ENCODE data around the gene CMC1.
"Not testable (repeated sequence)": the region's sequence is repeated elsewhere in the genome, so short reads cannot be mapped to it uniquely, and the experiment has no call there.

Gene CMC1

GRCh38 chr3:28247286-28247685 lies 5.9 kb downstream of the CMC1 start:
- FAIRE-seq = no peak

DNA sequence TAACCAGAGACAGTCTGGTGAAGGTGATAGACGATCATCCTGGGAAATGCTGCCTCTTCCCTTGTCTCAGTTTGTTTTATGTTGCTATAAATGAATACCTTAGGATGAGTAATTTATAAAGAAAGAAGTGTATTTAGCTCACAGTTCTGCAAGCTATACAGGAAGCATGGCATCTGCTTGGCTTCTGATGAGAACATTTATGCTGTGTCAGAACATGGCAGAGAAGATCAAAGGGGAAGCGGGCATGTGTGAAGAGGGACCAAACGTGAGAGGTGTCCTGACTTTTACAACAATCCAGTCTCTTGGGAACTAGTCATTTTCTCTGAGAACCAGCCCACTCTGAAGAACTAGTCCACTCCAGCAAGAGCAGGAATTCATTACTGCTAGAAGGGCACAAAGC lies 9.6 kb downstream of the CMC1 start:
- no peak for FAIRE-seq

DNA sequence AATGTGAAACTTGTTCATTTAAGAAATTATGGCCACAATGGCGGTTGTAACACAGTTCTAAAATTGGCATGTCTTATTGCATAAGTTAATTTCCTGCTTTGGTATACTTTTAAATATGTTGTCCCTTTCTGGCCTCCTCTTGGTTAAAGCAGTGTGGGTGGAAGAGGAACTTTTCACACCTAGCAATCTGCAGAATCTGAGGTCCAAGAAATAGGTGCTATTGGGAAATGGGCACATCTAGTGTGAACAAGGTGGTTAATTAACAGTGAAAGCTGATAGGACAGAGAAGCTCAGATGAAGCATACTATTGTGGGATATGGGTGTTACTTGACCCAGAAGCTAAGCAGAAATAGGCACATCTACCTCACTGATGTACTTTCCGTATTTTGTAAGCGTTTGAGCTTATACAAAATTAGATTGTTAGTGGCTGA lies 10.6 kb downstream of the CMC1 start:
- FAIRE-seq = no peak

DNA sequence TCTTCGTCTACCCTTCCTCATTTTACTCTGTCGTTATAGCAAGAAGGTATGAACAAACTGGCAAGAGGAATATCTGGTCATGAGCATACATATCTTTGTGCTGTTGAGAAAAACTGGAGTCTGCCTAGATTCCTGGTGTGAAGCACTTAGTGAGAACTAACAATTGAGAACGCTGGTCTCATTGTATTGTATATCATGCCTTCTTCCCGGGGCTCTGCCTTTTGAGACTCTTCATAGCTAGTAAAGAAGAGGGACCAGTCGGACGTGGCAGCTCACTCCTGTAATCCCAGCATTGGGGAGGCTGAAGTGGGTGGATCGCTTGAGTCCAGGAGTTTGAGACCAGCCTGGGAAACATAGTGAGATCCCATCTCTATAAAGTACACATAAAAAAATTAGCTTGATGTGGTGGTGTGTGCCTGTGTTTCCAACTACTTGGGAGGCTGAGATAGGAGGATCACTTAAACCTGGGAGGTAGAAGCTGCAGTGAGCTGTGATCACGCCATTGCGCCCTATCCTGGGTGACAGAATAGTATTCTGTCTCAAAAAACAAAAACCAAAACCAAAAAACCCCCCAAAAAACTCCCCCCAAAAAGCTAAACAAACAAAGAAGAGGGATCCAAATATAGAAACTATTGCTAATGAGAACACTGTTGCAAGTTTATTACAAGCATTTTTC lies 11.8 kb downstream of the CMC1 start:
- no peak for FAIRE-seq

GRCh38 chr3:28262001-28262400 lies 20.6 kb downstream of the CMC1 start:
- FAIRE-seq = no peak

DNA sequence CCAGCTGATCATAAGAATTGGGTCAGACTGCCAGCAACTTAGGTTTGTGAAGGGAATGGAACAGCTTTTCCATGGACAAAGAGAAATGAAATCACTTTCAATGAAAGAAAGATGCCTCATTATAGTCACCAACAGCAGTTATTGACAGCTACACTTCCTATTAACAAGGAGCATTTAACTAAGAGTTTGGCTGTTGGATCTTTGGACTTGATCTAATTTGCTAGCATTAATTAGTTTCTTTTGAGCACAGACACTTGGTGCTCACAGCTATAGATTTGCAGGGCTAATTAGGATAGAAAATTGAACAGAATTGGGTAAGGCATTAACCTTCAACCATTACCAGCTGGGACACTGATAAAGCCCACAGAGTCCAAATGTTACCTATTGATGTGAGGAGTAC lies 24.2 kb downstream of the CMC1 start:
- FAIRE-seq = no peak

DNA sequence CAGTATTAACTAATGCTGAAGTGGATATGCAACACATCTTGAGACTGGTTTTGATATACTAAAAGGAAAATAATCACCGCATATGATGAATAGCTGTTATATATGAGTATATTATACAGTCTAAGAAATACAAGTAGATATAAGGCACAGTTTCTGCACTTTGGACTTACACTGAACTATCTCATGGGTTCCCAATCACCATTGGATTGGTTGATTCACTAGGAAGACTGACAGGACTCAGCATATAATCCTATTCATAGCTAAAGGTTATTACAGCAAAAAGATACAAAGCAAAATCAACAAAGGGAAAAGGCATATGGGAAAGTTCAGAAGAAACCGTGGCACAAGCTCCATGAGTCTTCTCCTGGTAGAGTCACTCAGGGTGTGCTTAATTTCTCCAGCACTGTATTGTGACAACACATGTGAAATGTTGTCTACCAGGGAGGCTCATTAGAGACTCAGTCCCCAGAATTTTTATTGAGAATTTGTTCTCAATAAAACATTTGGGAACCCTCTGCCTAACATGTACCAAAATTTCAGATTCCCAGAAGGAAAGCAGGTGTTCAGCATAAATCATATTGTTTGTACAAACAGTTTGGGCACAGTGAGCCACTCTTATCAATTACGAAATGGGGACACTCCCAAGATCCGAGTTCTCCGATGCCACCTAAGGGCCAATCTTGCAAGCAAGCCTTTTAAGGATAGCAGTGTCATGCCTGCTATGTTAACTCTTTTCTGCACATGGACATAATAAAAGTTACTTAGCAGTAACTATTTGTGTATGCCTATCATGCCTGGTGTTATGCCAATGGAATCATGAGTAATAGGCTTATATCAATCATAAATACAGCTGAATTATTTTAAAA lies 26.8 kb downstream of the CMC1 start:
- FAIRE-seq = no peak

- FAIRE-seq = no peak
Observed at GRCh38 chr3:28268989-28269388, 27.6 kb downstream of the CMC1 start.

GRCh38 chr3:28269884-28270283 lies 28.5 kb downstream of the CMC1 start:
- FAIRE-seq = not testable (repeated sequence)

GRCh38 chr3:28273837-28274236 lies 32.4 kb downstream of the CMC1 start:
- FAIRE-seq = no peak

DNA sequence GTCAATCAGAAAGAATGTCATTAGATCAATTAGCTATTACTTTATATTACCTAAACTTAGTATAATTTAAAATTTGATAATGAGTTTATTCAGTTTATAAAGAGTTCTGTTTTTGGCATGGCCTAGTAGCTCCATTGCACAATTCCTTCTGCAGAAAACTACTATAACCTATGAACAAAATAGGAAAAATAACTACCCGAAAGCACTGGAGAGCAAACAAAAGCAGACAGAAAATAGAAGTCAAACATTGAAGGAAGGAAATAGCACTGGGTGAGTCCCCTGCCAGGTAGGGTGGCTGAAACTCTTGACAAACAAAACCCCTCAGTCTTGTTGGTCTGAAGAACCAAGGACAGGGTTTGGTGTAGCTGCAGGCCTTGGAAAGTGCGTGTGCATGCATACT lies 37.5 kb downstream of the CMC1 start:
- FAIRE-seq = no peak

GRCh38 chr3:28279770-28280169 lies 38.4 kb downstream of the CMC1 start:
- FAIRE-seq = no peak

DNA sequence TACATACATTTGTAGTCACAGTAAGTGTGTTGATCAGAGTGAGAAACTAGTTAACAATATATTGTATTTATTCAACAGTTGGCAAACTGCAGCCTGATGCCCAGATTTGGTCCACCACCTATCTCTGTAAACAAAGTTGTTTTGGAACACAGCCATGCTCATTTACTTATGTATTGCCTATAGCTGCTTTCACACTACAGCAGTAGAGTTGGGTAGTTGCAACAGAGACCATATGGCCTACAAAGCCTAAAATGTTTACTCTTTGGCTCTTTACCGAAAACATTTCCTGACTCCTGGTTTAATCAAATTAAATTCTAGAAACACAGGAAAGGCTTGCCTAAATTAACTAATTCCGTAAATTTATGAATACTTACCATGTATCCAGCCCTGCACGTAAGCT lies 39.4 kb downstream of the CMC1 start:
- FAIRE-seq = no peak

DNA sequence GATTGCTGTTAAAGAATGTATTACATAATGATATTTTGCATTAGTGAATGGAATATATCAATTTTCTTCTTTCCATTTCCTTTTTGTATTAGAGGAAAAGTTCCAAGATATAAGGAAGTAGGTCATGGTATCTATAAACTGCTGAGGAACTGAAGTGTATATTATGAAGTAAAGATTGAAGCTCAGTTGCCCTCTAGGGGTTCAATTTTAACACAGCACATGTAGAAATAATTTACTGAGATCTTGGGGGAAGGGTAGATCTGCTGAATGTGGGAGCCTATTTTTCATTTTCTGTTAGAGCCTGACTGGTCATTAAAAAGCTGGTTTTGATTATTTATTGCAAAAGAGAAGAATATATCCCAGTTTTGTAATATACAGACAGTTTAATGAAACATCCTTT lies 45.2 kb downstream of the CMC1 start:
- peak; percentile 83 for FAIRE-seq

DNA sequence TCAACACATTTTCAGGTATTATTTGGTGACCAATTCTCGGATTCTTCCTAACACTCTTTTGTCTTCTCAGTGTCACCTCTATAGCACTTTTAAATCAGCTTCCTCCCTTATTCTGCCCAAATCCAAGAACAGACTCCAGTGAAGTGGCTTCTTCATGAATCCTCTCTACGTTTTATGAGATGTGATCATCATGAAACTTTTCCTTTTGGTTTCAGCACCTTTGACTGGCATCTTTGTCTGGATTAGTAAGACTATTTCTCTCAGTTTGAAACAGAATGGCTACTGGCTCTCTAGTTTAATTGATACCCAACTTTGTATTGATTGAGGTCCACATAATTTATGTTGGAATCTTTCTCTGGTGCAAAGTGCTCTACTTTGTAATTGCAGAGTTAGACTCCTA lies 45.6 kb downstream of the CMC1 start:
- no peak for FAIRE-seq

GRCh38 chr3:28290863-28291300 lies 49.5 kb downstream of the CMC1 start:
- no peak for FAIRE-seq

GRCh38 chr3:28291577-28291976 lies 50.2 kb downstream of the CMC1 start:
- no peak for FAIRE-seq

GRCh38 chr3:28292622-28293021 lies 51.2 kb downstream of the CMC1 start:
- no peak for FAIRE-seq

- no peak for FAIRE-seq
Observed at GRCh38 chr3:28294667-28295413, 53.4 kb downstream of the CMC1 start.

GRCh38 chr3:28295898-28296490 lies 54.6 kb downstream of the CMC1 start:
- FAIRE-seq = no peak

DNA sequence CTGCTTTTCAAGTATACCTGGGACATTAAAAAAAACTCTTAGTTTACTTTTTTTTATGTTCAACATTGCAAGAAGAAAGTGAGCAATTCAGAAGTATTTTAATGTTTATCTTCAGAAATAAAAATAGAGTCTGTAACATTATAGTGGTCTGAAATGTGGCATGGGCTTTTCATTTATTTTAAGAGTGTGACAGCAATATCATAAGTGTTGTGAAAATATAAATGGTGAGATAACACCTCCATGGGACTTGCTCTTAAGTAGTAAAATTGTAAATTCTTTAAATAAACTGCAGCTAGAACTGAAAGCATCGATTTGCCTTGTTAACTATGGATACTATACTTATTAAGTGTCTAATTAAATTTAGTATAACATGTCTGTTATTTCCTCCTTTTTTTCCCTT lies 58.3 kb downstream of the CMC1 start:
- no peak for FAIRE-seq

- no peak for FAIRE-seq
Observed at GRCh38 chr3:28300345-28300962, 59.0 kb downstream of the CMC1 start.

DNA sequence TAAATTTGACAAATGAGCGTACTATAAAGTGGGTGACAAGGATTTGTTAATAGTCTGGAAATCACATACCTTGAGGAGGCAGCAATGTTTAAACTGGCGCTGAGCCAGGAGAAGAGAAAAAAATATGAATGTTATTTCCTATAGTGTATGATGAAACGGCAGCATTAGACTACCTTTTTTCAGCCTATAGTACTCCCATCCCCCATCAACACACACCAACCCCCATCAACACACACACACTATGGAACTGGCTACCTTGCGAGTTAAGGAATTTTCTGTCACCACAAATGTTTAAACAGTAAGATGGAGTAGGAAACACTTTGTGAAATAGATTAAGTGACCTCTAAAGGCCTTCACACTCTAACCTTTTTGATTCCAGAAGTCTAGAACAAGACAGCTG lies 60.3 kb downstream of the CMC1 start:
- no peak for FAIRE-seq
